Activated CD4-positive, alpha-beta T cell treated with anti-CD3 and anti-CD28 coated beads, Interleukin-2, amount 50 U/mL, for 4 hours (primary cell): ENCODE results near the gene DPH7.
"Not testable (repeated sequence)": the region's sequence is repeated elsewhere in the genome, so short reads cannot be mapped to it uniquely, and the experiment has no call there.

Experiments used
- DNase-seq, 2 experiments: peaks; one replicate each; pipeline ENCODE4 v3.0.0-alpha.2; 2020

The DPH7 gene

DNA sequence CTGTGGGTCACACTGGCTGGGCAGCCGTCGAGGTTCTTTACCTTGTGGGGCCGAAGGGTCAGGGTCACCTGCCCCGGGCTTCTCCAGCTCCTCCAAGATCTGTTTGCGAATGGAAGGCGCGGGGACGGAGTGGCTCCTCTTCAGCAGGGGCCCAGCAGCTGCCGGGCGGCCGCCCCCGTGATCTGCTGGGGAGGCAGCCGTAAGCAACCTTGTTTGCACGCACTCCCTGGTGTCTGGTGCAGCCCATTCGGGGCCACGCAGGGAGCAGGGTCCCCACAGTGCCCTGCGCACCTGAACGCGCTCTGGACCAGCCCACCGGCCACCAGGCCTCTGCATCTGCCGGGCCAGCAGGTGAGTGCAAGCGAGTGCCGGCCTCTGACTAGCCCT lies 63.4 kb downstream of the DPH7 start:
- no peak for DNase-seq

DNA sequence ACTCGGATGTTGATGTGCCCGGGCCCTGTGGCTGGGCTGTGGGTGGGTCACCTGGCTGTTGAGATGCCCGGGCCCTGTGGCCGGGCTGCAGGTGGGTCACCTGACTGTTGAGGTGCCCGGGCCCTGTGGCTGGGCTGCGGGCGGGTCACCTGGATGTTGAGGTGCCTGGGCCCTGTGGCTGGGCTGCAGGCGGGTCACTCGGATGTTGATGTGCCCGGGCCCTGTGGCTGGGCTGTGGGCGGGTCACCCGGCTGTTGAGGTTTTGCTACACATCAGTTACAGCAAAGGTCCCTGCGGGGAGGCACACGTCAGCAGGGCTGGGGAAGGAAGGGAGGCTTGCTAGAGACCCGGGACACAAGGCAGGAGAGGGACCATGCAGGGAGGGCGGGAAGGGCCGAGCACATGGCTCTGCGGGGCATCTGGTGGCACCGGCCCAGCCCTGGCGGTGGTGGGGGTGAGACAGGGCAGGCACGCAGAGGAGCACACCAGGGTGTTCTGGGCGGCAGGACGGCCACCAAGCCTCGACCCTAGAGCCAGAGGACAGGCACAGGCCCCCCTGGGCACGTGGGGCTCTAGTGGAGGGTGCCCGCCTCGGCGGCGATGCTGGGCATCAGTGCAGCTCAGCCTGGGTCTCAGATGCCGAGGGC lies 63.9 kb downstream of the DPH7 start:
- no peak for DNase-seq

DNA sequence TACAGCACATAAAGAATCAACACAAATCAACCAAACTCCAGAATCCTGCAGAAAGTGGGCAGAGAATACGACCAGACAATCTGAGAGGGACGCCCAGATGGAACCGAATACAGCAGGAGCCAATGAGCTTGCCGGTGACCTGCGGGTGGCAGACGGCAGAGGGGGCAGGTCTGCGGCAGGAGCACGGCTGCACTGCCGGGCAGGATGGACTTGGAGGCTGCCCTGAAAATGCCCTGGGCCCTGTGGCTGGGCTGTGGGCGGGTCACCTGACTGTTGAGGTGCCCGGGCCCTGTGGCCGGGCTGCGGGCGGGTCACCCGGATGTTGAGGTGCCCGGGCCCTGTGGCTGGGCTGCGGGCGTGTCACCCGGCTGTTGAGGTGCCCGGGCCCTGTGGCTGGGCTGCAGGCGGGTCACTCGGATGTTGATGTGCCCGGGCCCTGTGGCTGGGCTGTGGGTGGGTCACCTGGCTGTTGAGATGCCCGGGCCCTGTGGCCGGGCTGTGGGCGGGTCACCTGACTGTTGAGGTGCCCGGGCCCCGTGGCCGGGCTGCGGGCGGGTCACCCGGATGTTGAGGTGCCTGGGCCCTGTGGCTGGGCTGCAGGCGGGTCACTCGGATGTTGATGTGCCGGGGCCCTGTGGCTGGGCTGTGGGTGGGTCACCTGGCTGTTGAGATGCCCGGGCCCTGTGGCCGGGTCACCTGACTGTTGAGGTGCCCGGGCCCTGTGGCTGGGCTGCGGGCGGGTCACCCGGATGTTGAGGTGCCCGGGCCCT lies 64.7 kb downstream of the DPH7 start:
- not testable (repeated sequence) for DNase-seq

DNA sequence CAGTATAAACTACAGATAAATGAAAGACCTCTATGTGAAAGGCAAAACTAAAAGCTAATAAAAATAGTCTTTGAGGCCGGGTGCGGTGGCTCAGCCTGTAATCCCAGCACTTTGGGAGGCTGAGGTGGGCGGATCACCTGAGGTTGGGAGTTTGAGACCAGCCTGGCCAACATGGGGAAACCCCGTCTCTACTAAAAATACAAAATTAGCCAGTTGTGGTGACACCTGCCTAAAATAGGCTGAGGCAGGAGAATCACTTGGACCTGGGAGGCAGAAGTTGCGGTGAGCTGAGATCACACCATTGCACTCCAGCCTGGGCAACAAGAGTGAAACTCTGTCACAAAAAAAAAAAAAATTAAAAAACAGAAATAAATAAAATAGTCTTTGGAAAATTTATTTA lies 65.6 kb downstream of the DPH7 start:
- not testable (repeated sequence) for DNase-seq

DNA sequence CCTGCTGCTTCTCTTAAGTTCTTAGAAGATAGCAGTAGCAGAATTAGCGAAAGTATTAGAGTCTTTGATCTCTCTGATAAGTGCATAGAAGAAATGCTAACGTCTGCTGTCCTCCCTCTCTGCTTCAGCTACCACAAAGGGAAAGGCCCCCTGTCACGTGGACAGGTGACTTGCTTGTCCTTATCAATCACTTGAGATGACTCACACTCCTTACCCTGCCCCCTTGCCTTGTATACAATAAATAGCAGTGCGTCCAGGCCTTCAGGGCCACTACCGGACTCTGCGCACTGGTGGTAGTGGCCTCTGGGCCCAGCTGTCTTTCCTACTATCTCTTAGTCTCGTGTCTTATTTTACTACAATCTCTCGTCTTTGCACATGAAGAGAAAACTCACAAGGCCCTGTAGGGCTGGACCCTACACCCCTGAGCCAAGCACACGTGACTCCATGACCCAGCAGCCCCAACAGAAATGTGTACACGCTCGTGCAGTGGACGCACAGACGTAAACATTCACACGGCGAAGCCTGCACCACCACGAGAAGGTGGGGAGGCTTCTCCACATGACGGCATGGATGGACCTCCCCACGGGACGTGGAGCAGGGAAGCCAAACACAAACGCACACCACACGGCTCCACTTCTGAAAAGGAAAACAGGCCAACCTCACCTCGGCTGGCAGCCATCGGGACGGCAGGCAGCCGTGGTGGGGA lies 66.8 kb downstream of the DPH7 start:
- DNase-seq: no peak

DNA sequence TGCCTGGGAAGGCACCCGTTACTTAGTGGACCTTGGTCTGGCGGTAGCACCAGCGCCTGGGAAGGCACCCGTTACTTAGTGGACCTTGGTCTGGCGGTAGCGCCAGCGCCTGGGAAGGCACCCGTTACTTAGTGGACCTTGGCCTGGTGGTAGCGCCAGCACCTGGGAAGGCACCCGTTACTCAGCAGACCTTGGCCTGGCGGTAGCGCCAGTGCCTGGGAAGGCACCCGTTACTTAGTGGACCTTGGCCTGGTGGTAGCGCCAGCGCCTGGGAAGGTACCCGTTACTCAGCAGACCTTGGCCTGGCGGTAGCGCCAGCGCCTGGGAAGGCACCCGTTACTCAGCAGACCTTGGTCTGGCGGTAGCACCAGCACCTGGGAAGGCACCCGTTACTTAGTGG lies 67.6 kb downstream of the DPH7 start:
- not testable (repeated sequence) for DNase-seq

DNA sequence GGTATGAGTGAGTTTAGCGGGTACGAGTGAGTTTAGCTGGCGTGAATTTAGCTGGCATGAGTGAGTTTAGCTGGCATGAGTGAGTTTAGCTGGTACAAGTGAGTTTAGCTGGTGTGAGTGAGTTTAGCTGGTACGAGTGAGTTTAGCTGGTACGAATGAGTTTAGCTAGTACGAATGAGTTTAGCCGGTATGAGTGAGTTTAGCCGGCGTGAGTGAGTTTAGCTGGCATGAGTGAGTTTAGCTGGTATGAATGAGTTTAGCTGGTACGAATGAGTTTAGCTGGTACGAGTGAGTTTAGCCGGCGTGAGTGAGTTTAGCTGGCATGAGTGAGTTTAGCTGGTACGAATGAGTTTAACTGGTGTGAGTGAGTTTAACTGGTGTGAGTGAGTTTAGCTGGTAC lies 69.5 kb downstream of the DPH7 start:
- no peak for DNase-seq

DNA sequence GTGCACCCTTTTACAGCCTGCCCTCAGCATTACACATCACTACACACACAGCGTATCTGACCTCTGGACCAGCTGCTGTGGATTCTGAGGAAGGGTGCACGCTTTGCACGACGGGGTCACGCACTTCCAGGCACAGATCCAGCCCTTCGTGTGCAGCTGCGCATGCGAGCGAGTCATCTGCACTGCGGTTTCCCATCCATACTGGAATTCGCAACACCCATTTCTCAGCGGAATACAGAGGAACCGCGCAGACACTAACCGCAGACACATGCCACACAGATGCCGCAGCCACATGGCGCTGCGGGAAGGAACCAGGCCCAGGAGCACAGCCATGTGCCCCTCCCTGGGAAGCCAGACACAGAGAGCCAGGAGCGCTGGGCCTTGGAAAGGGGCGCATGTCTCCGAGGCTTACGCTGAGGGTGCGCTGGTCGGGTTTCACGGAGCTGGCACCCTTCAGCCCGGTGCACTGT lies 72.0 kb downstream of the DPH7 start:
- no peak for DNase-seq

DNA sequence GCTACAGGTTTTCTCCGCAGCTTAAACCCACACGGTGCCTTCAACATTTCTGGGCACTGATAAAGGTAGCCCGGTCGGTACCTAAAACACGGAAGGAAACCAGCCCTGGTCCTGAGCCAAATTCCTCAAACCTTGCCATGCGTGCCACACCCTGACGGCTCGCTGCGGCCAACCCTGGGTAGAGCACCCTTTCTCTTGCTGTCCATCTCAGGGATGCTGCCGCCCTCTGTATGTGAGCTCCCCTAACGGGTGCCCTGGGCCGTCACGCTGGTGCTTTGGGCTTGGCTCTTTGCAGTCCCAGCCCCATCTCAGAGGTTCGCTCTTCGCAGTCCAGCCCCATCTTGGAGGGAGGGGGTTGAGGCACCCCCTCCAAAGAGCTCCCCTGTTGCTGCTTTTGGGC lies 72.5 kb downstream of the DPH7 start:
- no peak for DNase-seq

DNA sequence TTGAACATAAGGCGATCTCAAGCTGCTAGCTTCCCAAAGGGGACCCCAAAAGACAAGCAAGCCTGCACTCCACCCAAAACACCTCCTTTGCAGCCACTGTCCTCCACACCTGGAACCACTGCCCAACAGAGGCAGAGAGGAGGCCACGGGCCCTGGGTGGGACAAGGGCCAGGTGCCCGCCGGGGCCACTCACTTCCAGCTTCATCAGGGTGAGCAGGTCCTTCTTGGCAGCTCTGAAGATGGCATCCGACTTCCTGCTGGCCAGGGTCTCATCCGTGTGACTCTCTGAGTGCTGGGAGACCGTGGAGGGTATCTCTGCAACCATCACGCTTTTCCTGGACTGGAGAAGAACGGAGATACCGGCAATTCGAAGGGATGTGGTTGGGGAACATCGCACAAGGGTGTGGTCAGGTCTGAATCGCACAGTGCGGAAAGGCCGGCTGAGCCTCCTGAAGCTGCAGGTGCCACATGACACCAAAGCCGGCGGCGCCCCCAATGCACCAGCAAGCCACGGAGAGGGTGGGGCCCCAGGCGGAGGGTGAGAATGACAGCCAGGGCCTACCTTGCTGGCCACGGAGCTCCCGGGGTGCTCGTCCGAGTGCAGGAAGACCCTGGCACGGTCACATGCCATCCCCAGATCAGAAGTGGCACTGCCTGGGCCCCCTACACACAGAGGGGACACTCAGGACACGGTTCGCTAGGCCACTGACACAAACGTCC lies 73.1 kb downstream of the DPH7 start:
- no peak for DNase-seq
